ENCODE data around the gene DCAF8L2.

- TF ChIP-seq CTCF (IDR thresholded peaks at IDR 0.05) (no peak), POLR2A (IDR thresholded peaks at IDR 0.05) (no peak), EP300 (IDR thresholded peaks at IDR 0.05) (no peak)
These were observed 125.5 kb downstream of the DCAF8L2 start for GRCh38 chrX:27715610-27716009.
